Caco-2 (cell line): ENCODE results near the gene ABLIM2. TPM values are rescaled to one million over a fixed set of nuclear protein-coding genes. Genes with fewer than 3 reads are reported as not detected.

Experiments used
- BruUV-seq: library from RNA; stranded (reverse); fragments of 400-500 nt; replicated peaks from 2 replicates; lab custom pipeline; 2021; lab: Mats Ljungman, UMichigan
- CTCF ChIA-PET: fragments of 300-600 bp; sonication (Branson Sonifier 250); formaldehyde crosslinking; loops from one replicate; lab custom pipeline; 2022; ENCODE audit warnings: antibody characterized with exemption; lab: Charles Lee
- POLR2A ChIA-PET: fragments of 300-600 bp; sonication (Branson Sonifier 250); formaldehyde crosslinking; loops from one replicate; lab custom pipeline; 2022; ENCODE audit warnings: antibody characterized with exemption; lab: Charles Lee
- DNase-seq, 2 experiments: peaks; one replicate each; pipeline versions ENCODE4 v3.0.0 to v3.0.0-alpha.2; 2020 to 2022
- H3K27me3 ChIP-seq: replicated peaks from 2 replicates; pipeline ENCODE4 v1.6.0; 2011; ENCODE audit warnings: low read length; ENCODE audit not compliant: control insufficient read depth, insufficient read depth
- H3K36me3 ChIP-seq: 2 replicates; pipeline ENCODE4 v1.5.1; 2011; ENCODE audit warnings: low read length; ENCODE audit not compliant: control insufficient read depth, insufficient read depth
- H3K4me1 ChIP-seq: fragments of 250-450 bp; sonication (Bioruptor Pico); 2 replicates; pipeline ENCODE4 v1.5.1; 2020; ENCODE audit warnings: mild to moderate bottlenecking
- H3K4me3 ChIP-seq: 2 replicates; pipeline ENCODE4 v1.5.1; 2011; ENCODE audit warnings: low read depth, mild to moderate bottlenecking, control low read depth, low read length
- H3K9me3 ChIP-seq: fragments of 250-450 bp; sonication (Bioruptor Pico); 2 replicates; pipeline ENCODE4 v1.5.1; 2020; ENCODE audit warnings: mild to moderate bottlenecking, moderate library complexity
- H3K27ac Mint-ChIP-seq: one replicate; pipeline ENCODE4 v1.8.0; 2022; ENCODE audit warnings: mixed read lengths; ENCODE audit not compliant: unreplicated experiment
- H3K27me3 Mint-ChIP-seq: one replicate; pipeline ENCODE4 v1.8.0; 2022; ENCODE audit warnings: mixed read lengths; ENCODE audit not compliant: insufficient read depth, unreplicated experiment
- H3K36me3 Mint-ChIP-seq: one replicate; pipeline ENCODE4 v1.8.0; 2022; ENCODE audit warnings: mild to moderate bottlenecking, mixed read lengths; ENCODE audit not compliant: insufficient read depth, unreplicated experiment
- H3K4me1 Mint-ChIP-seq: one replicate; pipeline ENCODE4 v1.8.0; 2022; ENCODE audit warnings: low read depth, mixed read lengths; ENCODE audit not compliant: unreplicated experiment
- H3K4me3 Mint-ChIP-seq: one replicate; pipeline ENCODE4 v1.8.0; 2022; ENCODE audit warnings: mild to moderate bottlenecking, moderate library complexity, mixed read lengths; ENCODE audit not compliant: unreplicated experiment
- H3K9me3 Mint-ChIP-seq: one replicate; pipeline ENCODE4 v1.8.0; 2022; ENCODE audit warnings: mixed read lengths; ENCODE audit not compliant: unreplicated experiment
- intact Hi-C: fragments of 100-400 bp; cut with micrococcal nuclease; formaldehyde crosslinking; loops from one replicate; pipeline ENCODE4 v1.10.0; 2022; ENCODE audit not compliant: unreplicated experiment
- total RNA-seq: library from RNA; stranded (reverse); gene quantifications from 2 replicates; pipeline ENCODE4 v1.2.3, GENCODE V29; 2022
- TF ChIP-seq, protein P1 (sequence below), 2 experiments: fragments of 200-600 bp in 1 of 2; IDR thresholded peaks; 1 replicate in 1 of 2; 2 replicates in 1 of 2; pipeline versions ENCODE4 v1.5.1 to v1.8.0; 2011 to 2022; ENCODE audit warnings: antibody characterized with exemption in 1 of 2, control low read depth in 1 of 2, inconsistent platforms in 1 of 2, low read depth in 1 of 2, low read length in 1 of 2, mild to moderate bottlenecking in 1 of 2, moderate library complexity in 1 of 2; ENCODE audit not compliant: insufficient read depth in 1 of 2, severe bottlenecking in 1 of 2, unreplicated experiment in 1 of 2

The ABLIM2 gene
- total RNA-seq, 1 experiment from 2014 or later = 0.23 TPM

DNA sequence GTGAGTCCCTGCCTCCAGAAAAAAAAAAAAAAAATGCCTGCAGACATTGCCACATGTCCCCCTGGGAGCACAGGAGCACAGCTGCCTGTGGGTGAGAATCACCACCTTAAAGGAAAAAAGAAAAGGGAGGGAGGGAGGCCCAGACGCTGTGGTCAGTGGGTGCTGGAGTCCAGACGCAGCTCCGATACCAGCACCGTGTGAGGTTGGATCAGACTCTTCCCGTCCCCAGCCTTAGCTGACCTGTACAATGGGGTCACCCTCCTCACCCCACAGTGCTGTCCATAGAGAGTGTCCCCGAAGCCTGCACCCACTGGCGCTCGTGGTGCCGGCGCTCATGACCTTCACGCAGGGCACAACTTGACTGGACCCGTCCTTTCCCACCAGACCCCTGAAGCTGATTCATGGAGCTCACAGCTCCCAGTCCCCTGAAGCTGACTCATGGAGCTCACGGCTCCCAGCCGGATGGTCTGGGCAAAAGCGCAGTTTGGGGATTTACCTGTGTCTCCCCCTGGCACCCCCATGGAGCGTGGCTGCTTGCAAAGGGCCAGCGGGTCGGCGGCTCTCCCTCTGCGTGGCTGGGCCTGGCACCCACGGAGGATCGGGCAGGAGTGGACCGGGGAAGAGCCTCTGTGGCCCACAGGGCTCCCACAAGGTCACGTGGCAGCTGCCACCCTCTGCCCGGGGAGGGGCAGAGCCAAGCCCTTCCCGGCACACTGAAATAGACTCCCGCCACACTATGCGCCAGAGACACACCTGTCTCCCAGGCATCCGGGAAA is 31.4 kb downstream of the ABLIM2 start:
- TF ChIP-seq, protein P1, sequence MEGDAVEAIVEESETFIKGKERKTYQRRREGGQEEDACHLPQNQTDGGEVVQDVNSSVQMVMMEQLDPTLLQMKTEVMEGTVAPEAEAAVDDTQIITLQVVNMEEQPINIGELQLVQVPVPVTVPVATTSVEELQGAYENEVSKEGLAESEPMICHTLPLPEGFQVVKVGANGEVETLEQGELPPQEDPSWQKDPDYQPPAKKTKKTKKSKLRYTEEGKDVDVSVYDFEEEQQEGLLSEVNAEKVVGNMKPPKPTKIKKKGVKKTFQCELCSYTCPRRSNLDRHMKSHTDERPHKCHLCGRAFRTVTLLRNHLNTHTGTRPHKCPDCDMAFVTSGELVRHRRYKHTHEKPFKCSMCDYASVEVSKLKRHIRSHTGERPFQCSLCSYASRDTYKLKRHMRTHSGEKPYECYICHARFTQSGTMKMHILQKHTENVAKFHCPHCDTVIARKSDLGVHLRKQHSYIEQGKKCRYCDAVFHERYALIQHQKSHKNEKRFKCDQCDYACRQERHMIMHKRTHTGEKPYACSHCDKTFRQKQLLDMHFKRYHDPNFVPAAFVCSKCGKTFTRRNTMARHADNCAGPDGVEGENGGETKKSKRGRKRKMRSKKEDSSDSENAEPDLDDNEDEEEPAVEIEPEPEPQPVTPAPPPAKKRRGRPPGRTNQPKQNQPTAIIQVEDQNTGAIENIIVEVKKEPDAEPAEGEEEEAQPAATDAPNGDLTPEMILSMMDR (IDR thresholded peaks at IDR 0.05; ENCODE audit: insufficient read depth in 1 of 2, low read depth in 1 of 2, low read length in 1 of 2, severe bottlenecking in 1 of 2, unreplicated experiment in 1 of 2) = no peak
- Mint-ChIP-seq H3K27me3 (peaks cover 5% of the 10 kb centered on the region), H3K9me3 (no peaks in the 10 kb centered on the region), H3K4me1 (no peaks in the 10 kb centered on the region), H3K4me3 (no peak overlapping the region), H3K27ac (no peak overlapping the region), H3K36me3 (no peaks in the 10 kb centered on the region)
- Histone ChIP-seq H3K4me3 (no peak overlapping the region), H3K27me3 (no peaks in the 10 kb centered on the region), H3K36me3 (no peaks in the 10 kb centered on the region), H3K4me1 (no peaks in the 10 kb centered on the region), H3K9me3 (no peaks in the 10 kb centered on the region)
- BruUV-seq = no TSS peak
- ChIA-PET CTCF (no interaction called here), POLR2A (no interaction called here)
- no peak for DNase-seq
- intact Hi-C loops = no loop called here

GRCh38 chr4:8126523-8126922 is 32.1 kb downstream of the ABLIM2 start:
- no peaks in the 10 kb centered on the region for H3K4me1 Mint-ChIP-seq
- peaks cover 6% of the 10 kb centered on the region for H3K27me3 Mint-ChIP-seq
- no peaks in the 10 kb centered on the region for H3K36me3 Mint-ChIP-seq
- TF ChIP-seq, protein P1 (IDR thresholded peaks at IDR 0.05; ENCODE audit: insufficient read depth in 1 of 2, low read depth in 1 of 2, low read length in 1 of 2, severe bottlenecking in 1 of 2, unreplicated experiment in 1 of 2) = no peak
- Histone ChIP-seq H3K4me3 (no peak overlapping the region), H3K36me3 (no peaks in the 10 kb centered on the region), H3K9me3 (no peaks in the 10 kb centered on the region), H3K27me3 (no peaks in the 10 kb centered on the region), H3K4me1 (no peaks in the 10 kb centered on the region)
- intact Hi-C loops = no loop called here
- no TSS peak for BruUV-seq
- H3K9me3 Mint-ChIP-seq = no peaks in the 10 kb centered on the region
- ChIA-PET CTCF (no interaction called here), POLR2A (no interaction called here)
- no peak overlapping the region for H3K4me3 Mint-ChIP-seq
- no peak overlapping the region for H3K27ac Mint-ChIP-seq
- DNase-seq = no peak

DNA sequence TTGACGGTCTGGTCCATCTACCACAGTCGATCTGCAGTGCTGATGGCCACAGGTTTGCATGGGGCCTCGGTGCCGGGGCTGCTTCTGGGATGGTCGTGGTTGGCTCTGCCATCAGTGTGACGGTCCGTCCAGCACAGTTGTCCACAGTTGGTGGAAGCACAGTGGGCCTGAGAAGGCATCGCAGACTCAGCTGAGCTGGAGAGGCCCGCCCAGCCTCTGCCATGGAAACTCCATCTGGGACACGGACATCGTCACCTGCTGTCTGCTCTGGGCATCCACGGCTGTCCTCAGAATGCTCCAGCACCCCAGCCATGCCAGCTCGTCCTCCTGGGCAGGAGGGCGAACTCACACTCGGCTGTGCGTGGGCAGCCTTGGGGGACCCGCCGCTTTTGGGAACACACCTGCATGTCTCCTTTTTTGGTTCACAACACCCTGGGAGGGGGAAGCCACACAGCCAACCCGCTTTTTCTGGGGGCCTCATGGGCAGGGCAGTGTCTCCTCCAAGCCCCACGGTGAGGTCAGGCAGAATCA is 33.0 kb downstream of the ABLIM2 start:
- POLR2A ChIA-PET = no interaction called here
- CTCF ChIA-PET = no interaction called here
- Mint-ChIP-seq H3K27ac (no peak overlapping the region), H3K4me3 (no peak overlapping the region), H3K27me3 (peaks cover 4% of the 10 kb centered on the region), H3K9me3 (no peaks in the 10 kb centered on the region), H3K4me1 (no peaks in the 10 kb centered on the region), H3K36me3 (no peaks in the 10 kb centered on the region)
- intact Hi-C loops = no loop called here
- H3K9me3 ChIP-seq = no peaks in the 10 kb centered on the region
- no peaks in the 10 kb centered on the region for H3K36me3 ChIP-seq
- TF ChIP-seq, protein P1 (IDR thresholded peaks at IDR 0.05; ENCODE audit: insufficient read depth in 1 of 2, low read depth in 1 of 2, low read length in 1 of 2, severe bottlenecking in 1 of 2, unreplicated experiment in 1 of 2) = no peak
- no peak overlapping the region for H3K4me3 ChIP-seq
- H3K4me1 ChIP-seq = no peaks in the 10 kb centered on the region
- no peak for DNase-seq
- no TSS peak for BruUV-seq
- no peaks in the 10 kb centered on the region for H3K27me3 ChIP-seq
